CD14-positive monocyte (primary cell): ENCODE measurements around the gene SMARCAL1. TPM values are rescaled to one million over a fixed set of nuclear protein-coding genes. Genes with fewer than 3 reads are reported as not detected.
A peak's percentile ranks its signal among the peaks of the same experiment; 100 is the strongest.

Experiments used
- DNase-seq, 3 donors: peaks; one replicate each; pipeline ENCODE4 v3.0.0-alpha.2; 2011 to 2022
- H2AFZ ChIP-seq: 2 replicates; pipeline ENCODE4 v1.6.0; 2012; ENCODE audit warnings: mild to moderate bottlenecking, low read depth, low read length, inconsistent platforms; ENCODE audit not compliant: insufficient read depth, poor library complexity, severe bottlenecking
- H3K27ac ChIP-seq, 2 donors: 1 replicate in 1 of 2; 2 replicates in 1 of 2; pipeline ENCODE4 v1.5.1; 2012 to 2013; ENCODE audit warnings: low read length in 2 of 2, control low read depth in 1 of 2, inconsistent platforms in 1 of 2, low read depth in 1 of 2, mild to moderate bottlenecking in 1 of 2
- H3K27me3 ChIP-seq, 2 donors: one replicate each; pipeline versions ENCODE4 v1.6.0 to v1.6.1; 2011 to 2013; ENCODE audit warnings: low read length in 2 of 2; ENCODE audit not compliant: control insufficient read depth in 2 of 2, insufficient read depth in 2 of 2
- H3K36me3 ChIP-seq, 2 donors: replicated peaks in 1 of 2; 1 replicate in 1 of 2; 2 replicates in 1 of 2; pipeline versions ENCODE4 v1.5.1 to v1.6.1; 2012 to 2013; ENCODE audit warnings: low read length in 2 of 2, control low read depth in 1 of 2, inconsistent platforms in 1 of 2, mild to moderate bottlenecking in 1 of 2; ENCODE audit not compliant: insufficient read depth in 2 of 2, control insufficient read depth in 1 of 2
- H3K4me1 ChIP-seq, 2 donors: 1 replicate in 1 of 2; 2 replicates in 1 of 2; pipeline versions ENCODE4 v1.5.1 to v1.6.1; 2012 to 2013; ENCODE audit warnings: low read length in 2 of 2, control low read depth in 1 of 2, inconsistent platforms in 1 of 2, mild to moderate bottlenecking in 1 of 2, moderate library complexity in 1 of 2; ENCODE audit not compliant: insufficient read depth in 2 of 2, control insufficient read depth in 1 of 2
- H3K4me2 ChIP-seq: replicated peaks from 2 replicates; pipeline ENCODE3; 2012; ENCODE audit warnings: low read length, moderate library complexity, mild to moderate bottlenecking; ENCODE audit not compliant: poor library complexity, severe bottlenecking; ENCODE audit errors: extremely low read depth
- H3K4me3 ChIP-seq, 3 experiments: fragments of 200-600 bp in 1 of 3; sonication (generic) in 1 of 3; replicated peaks in 1 of 3; 1 replicate in 2 of 3; 2 replicates in 1 of 3; pipeline ENCODE4 v1.5.1; 2011 to 2013; ENCODE audit warnings: low read length in 3 of 3, mild to moderate bottlenecking in 3 of 3, control low read depth in 2 of 3, low read depth in 2 of 3, inconsistent platforms in 1 of 3, moderate library complexity in 1 of 3
- H3K79me2 ChIP-seq: 2 replicates; pipeline ENCODE4 v1.6.0; 2012; ENCODE audit warnings: mild to moderate bottlenecking, control low read depth, inconsistent platforms, low read length, moderate library complexity; ENCODE audit not compliant: insufficient read depth
- H3K9ac ChIP-seq: 2 replicates; pipeline ENCODE4 v1.6.0; 2017; ENCODE audit warnings: low read length, mild to moderate bottlenecking; ENCODE audit not compliant: insufficient read depth, poor library complexity, severe bottlenecking
- H3K9me3 ChIP-seq, 2 donors: replicated peaks in 1 of 2; 1 replicate in 1 of 2; 2 replicates in 1 of 2; pipeline versions ENCODE4 v1.5.1 to v1.6.1; 2012 to 2013; ENCODE audit warnings: low read length in 2 of 2, control low read depth in 1 of 2; ENCODE audit not compliant: control insufficient read depth in 1 of 2, insufficient read depth in 1 of 2
- H4K20me1 ChIP-seq: 2 replicates; pipeline ENCODE4 v1.6.0; 2012; ENCODE audit warnings: mild to moderate bottlenecking, low read length, control low read depth, moderate library complexity; ENCODE audit not compliant: insufficient read depth
- H3K27ac Mint-ChIP-seq, 7 donors: one replicate each; pipeline ENCODE4 v1.8.0; 2020; ENCODE audit warnings: mild to moderate bottlenecking in 7 of 7, mixed read lengths in 7 of 7, moderate library complexity in 6 of 7, inconsistent platforms in 2 of 7
- H3K27me3 Mint-ChIP-seq, 3 donors: one replicate each; pipeline ENCODE4 v1.8.0; 2021 to 2022; ENCODE audit warnings: low read depth in 3 of 3, mild to moderate bottlenecking in 3 of 3, mixed read lengths in 3 of 3, moderate library complexity in 3 of 3, inconsistent platforms in 1 of 3
- H3K36me3 Mint-ChIP-seq, 2 donors: one replicate each; pipeline ENCODE4 v1.8.0; 2020; ENCODE audit warnings: mixed read lengths in 2 of 2, inconsistent platforms in 1 of 2, mild to moderate bottlenecking in 1 of 2
- H3K4me1 Mint-ChIP-seq: one replicate; pipeline ENCODE4 v1.8.0; 2020; ENCODE audit warnings: mild to moderate bottlenecking, mixed read lengths
- H3K4me3 Mint-ChIP-seq, 2 donors: one replicate each; pipeline ENCODE4 v1.8.0; 2020; ENCODE audit warnings: mild to moderate bottlenecking in 2 of 2, mixed read lengths in 2 of 2, moderate library complexity in 1 of 2
- H3K9me3 Mint-ChIP-seq, 7 donors: one replicate each; pipeline ENCODE4 v1.8.0; 2020 to 2022; ENCODE audit warnings: mixed read lengths in 7 of 7, mild to moderate bottlenecking in 6 of 7, moderate library complexity in 6 of 7, inconsistent platforms in 2 of 7
- WGBS: methylation state at CpG from one replicate; pipeline ENCODE4 v1.1.5; 2013; ENCODE audit warnings: missing lambda C conversion rate; ENCODE audit not compliant: insufficient coverage; 5-methylcytosine and 5-hydroxymethylcytosine counted together
- intact Hi-C, 2 donors: fragments of 100-400 bp; cut with micrococcal nuclease; formaldehyde crosslinking; loops; one replicate each; pipeline versions ENCODE4 v1.15.0 to v1.15.1; 2023
- polyA plus RNA-seq, 3 donors: library from polyadenylated mRNA; depleted of rRNA in 1 of 3; unstranded in 2 of 3; stranded (reverse) in 1 of 3; fragments of 300-500 nt in 2 of 3; fragments of >200 nt in 1 of 3; fragmentation: Illumina TruSeq in 2 of 3; gene quantifications; 1 replicate in 2 of 3; 2 replicates in 1 of 3; pipeline ENCODE4 v1.2.3, GENCODE V29; 2012 to 2021
- TF ChIP-seq, protein P1 (sequence below): fragments of 200-600 bp; IDR thresholded peaks from one replicate; pipeline ENCODE4 v1.8.0; 2022; ENCODE audit warnings: antibody characterized with exemption, mild to moderate bottlenecking

The SMARCAL1 gene
- polyA plus RNA-seq, 3 donors = 10.5 to 13.3 (median 11.5) TPM

DNA sequence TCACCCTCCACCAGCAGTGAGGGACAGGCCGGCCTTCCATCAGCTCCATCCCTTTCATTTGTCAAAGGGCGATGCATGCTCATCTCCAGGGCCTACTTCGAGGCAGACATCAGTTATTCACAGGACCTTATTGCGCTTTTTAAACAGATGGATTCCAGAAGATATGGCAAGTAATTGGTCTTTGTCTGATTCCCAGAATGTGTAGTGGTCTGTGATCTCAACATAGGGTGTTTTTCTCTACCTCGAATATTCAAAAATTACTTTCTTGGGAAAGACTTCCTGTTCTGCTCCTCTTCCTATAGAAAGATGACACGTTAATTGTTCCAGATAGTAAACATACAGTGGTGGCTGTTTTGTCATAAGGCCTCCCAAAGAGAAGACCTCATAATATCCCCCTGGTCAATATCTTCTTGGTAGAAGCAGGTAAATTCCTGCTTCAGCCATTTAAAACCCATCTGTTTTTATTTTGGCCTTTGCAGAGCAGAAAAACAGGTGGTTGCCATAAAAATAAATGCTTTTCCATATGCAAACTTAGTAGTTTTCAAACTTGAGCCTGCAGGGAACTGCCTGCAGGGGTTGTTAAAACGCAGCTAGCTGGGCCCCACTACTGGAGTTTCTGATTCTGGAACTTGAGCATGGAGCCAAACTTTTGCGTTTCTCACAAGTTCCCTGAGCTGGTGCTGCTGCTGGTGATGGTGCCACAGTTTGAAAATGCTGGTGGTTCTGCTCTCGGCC, 8.2 kb downstream of the SMARCAL1 start:
- peak overlapping the region in 2 of 7 donors; percentile 10 to 27 for H3K27ac Mint-ChIP-seq
- H3K4me1 Mint-ChIP-seq = peaks cover 6% of the 10 kb centered on the region

DNA sequence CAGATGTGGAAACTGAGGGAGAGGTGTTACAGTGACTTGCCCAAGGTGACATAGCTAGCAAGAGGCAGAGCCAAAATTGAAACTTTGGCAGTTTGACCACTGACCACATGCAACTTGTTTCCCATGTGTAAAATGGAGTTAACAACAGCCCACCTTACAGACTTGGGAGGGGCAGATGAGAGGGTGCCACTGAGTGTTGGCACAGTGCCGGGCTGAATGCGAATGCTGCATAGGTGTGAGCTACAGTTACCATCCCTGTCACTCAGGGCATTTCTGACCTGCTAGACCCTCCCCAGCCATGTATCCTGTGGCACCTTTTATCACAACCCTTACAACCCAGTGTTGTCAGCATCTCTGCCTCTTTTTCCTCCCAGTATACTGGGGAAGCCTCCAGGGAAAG, 10.8 kb downstream of the SMARCAL1 start:
- H3K27ac ChIP-seq = no peak overlapping the region
- intact Hi-C loops = no loop called here
- no peak overlapping the region for H3K27ac Mint-ChIP-seq
- WGBS = 100% methylated on average over 1 of the region's 2 CpGs
- H4K20me1 ChIP-seq = no peaks in the 10 kb centered on the region
- H3K79me2 ChIP-seq = no peaks in the 10 kb centered on the region
- no peak for DNase-seq
- H3K9ac ChIP-seq = no peak overlapping the region
- H2AFZ ChIP-seq = no peak overlapping the region
- TF ChIP-seq, protein P1, sequence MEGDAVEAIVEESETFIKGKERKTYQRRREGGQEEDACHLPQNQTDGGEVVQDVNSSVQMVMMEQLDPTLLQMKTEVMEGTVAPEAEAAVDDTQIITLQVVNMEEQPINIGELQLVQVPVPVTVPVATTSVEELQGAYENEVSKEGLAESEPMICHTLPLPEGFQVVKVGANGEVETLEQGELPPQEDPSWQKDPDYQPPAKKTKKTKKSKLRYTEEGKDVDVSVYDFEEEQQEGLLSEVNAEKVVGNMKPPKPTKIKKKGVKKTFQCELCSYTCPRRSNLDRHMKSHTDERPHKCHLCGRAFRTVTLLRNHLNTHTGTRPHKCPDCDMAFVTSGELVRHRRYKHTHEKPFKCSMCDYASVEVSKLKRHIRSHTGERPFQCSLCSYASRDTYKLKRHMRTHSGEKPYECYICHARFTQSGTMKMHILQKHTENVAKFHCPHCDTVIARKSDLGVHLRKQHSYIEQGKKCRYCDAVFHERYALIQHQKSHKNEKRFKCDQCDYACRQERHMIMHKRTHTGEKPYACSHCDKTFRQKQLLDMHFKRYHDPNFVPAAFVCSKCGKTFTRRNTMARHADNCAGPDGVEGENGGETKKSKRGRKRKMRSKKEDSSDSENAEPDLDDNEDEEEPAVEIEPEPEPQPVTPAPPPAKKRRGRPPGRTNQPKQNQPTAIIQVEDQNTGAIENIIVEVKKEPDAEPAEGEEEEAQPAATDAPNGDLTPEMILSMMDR = no peak
- peaks cover 6 to 18% (median 13%) of the 10 kb centered on the region in 7 donors for H3K9me3 Mint-ChIP-seq
- no peaks in the 10 kb centered on the region for H3K27me3 ChIP-seq
- H3K27me3 Mint-ChIP-seq = no peaks in the 10 kb centered on the region
- H3K9me3 ChIP-seq = peaks cover 8 to 12% of the 10 kb centered on the region in 2 donors
- H3K4me3 ChIP-seq = no peak overlapping the region
- H3K4me1 Mint-ChIP-seq = peaks cover 2% of the 10 kb centered on the region
- H3K36me3 Mint-ChIP-seq = peaks cover 81 to 89% of the 10 kb centered on the region in 2 donors
- peaks cover 74 to 95% of the 10 kb centered on the region in 2 donors for H3K36me3 ChIP-seq
- no peak overlapping the region for H3K4me3 Mint-ChIP-seq
- no peak overlapping the region for H3K4me2 ChIP-seq
- H3K4me1 ChIP-seq = peaks cover 0 to under 1% of the 10 kb centered on the region in 2 donors

More for the DNA sequence above, 8.2 kb downstream of the SMARCAL1 start:
- Histone ChIP-seq H3K4me1 (no peaks in the 10 kb centered on the region), H4K20me1 (no peaks in the 10 kb centered on the region), H3K4me3 (no peak overlapping the region), H3K27ac (no peak overlapping the region), H3K27me3 (no peaks in the 10 kb centered on the region), H3K4me2 (no peak overlapping the region), H3K36me3 (peaks cover 76 to 99% of the 10 kb centered on the region in 2 donors), H3K9ac (no peak overlapping the region), H3K9me3 (peaks cover 8 to 11% of the 10 kb centered on the region in 2 donors), H2AFZ (no peak overlapping the region), H3K79me2 (no peaks in the 10 kb centered on the region)
- 100% methylated on average over 6 of the region's 9 CpGs for WGBS
- DNase-seq = no peak
- H3K36me3 Mint-ChIP-seq = peaks cover 90 to 98% of the 10 kb centered on the region in 2 donors
- peaks cover 6 to 16% (median 11%) of the 10 kb centered on the region in 7 donors for H3K9me3 Mint-ChIP-seq
- intact Hi-C loops = no loop called here
- H3K4me3 Mint-ChIP-seq = no peak overlapping the region
- TF ChIP-seq, protein P1 = no peak
- H3K27me3 Mint-ChIP-seq = no peaks in the 10 kb centered on the region
